Stomach (tissue), 9 donors: ENCODE data around the gene ESYT2. TPM values are rescaled to one million over a fixed set of nuclear protein-coding genes. Genes with fewer than 3 reads are reported as not detected.
"Not testable (repeated sequence)": the region's sequence is repeated elsewhere in the genome, so short reads cannot be mapped to it uniquely, and the experiment has no call there.

Experiments used
- DNase-seq, 2 donors: peaks; one replicate each; pipeline versions ENCODE4 v3.0.0 to v3.0.0-alpha.2; 2013 to 2019
- H3K27ac ChIP-seq, 5 donors: fragments of 200-600 bp in 4 of 5; sonication (generic) in 4 of 5; one replicate each; pipeline ENCODE4 v1.5.1; 2013 to 2019; ENCODE audit warnings: mild to moderate bottlenecking in 1 of 5, moderate library complexity in 1 of 5
- H3K27me3 ChIP-seq, 3 donors: fragments of 200-600 bp; sonication (generic); one replicate each; pipeline ENCODE4 v1.5.1; 2017 to 2019; ENCODE audit warnings: mixed run types in 1 of 3
- H3K36me3 ChIP-seq, 4 donors: fragments of 200-600 bp; sonication (generic); 1 replicate in 3 of 4; 2 replicates in 1 of 4; pipeline ENCODE4 v1.5.1; 2016 to 2019
- H3K4me1 ChIP-seq, 4 donors: fragments of 200-600 bp; sonication (generic); one replicate each; pipeline ENCODE4 v1.5.1; 2016 to 2019
- H3K4me3 ChIP-seq, 4 donors: fragments of 200-600 bp; sonication (generic) in 3 of 4; one replicate each; pipeline ENCODE4 v1.5.1; 2016 to 2019; ENCODE audit warnings: mild to moderate bottlenecking in 1 of 4
- H3K9me3 ChIP-seq, 4 donors: fragments of 200-600 bp; sonication (generic); one replicate each; pipeline ENCODE4 v1.5.1; 2016 to 2019
- CTCF ChIP-seq, 7 experiments: fragments of 450-650 bp in 4 of 7; fragments of 200-600 bp in 3 of 7; sonication (generic) in 3 of 7; IDR thresholded peaks; one replicate each; pipeline ENCODE4 v1.5.1; 2016 to 2019; ENCODE audit warnings: antibody characterized with exemption in 7 of 7, control low read depth in 2 of 7, mild to moderate bottlenecking in 1 of 7
- EP300 ChIP-seq: sonication (generic); formaldehyde crosslinking; IDR thresholded peaks from one replicate; pipeline ENCODE4 v1.6.1; 2017; ENCODE audit warnings: antibody characterized with exemption
- POLR2A ChIP-seq, 4 donors: fragments of 450-650 bp; IDR thresholded peaks; one replicate each; pipeline ENCODE4 v1.6.1; 2016; ENCODE audit warnings: antibody characterized with exemption in 4 of 4, control low read depth in 2 of 4, mild to moderate bottlenecking in 1 of 4, moderate library complexity in 1 of 4
- POLR2AphosphoS5 ChIP-seq, 3 donors: sonication (generic); formaldehyde crosslinking; IDR thresholded peaks; one replicate each; pipeline ENCODE4 v1.6.1; 2016; ENCODE audit warnings: antibody characterized with exemption in 3 of 3
- WGBS, 5 donors: extraction: QIAGEN DNeasy Blood & Tissue Kit in 3 of 5; methylation state at CpG; one replicate each; pipeline versions ENCODE4 v1.1.5 to v1.1.7; 2013 to 2018; 5-methylcytosine and 5-hydroxymethylcytosine counted together
- intact Hi-C: fragments of 100-400 bp; cut with DNase I; formaldehyde crosslinking; loops from one replicate; pipeline ENCODE4 v1.15.1; 2023; ENCODE audit warnings: low total_unique reads
- polyA plus RNA-seq, 3 donors: library from polyadenylated mRNA; stranded (reverse); fragments of 200-250 nt; gene quantifications; one replicate each; pipeline ENCODE4 v1.2.3, GENCODE V29; 2013
- total RNA-seq, 5 donors: library from RNA; depleted of rRNA; stranded (reverse); fragments of >200 nt; gene quantifications; one replicate each; pipeline versions ENCODE4 v1.1.0 to v1.2.3, GENCODE V29; 2014 to 2016
- donor health status: healthy with polysubstance abuse.
- donor health status: Bipolar disorder and iron deficiency.
- donor health status: healthy.

ESYT2 gene
- total and polyA plus RNA-seq, 8 donors = 7.6 to 137 (median 36.9) TPM

- no peaks in the 10 kb centered on the region for H3K27me3 ChIP-seq
- no peak overlapping the region for H3K27ac ChIP-seq
- no peak for DNase-seq
- intact Hi-C loops = no loop called here
- TF ChIP-seq CTCF (IDR thresholded peaks at IDR 0.05) (no peak), EP300 (no peak), POLR2A (IDR thresholded peaks at IDR 0.05) (no peak), POLR2AphosphoS5 (IDR thresholded peaks at IDR 0.05) (no peak)
- H3K9me3 ChIP-seq = peaks cover 0 to 9% (median 0%) of the 10 kb centered on the region in 4 donors
- 90 to 98% (median 96%) methylated on average over 19 to 29 of the region's 29 CpGs for WGBS, 5 donors
- no peak overlapping the region for H3K4me3 ChIP-seq
- peaks cover 7 to 37% (median 21%) of the 10 kb centered on the region in 4 donors for H3K4me1 ChIP-seq
- H3K36me3 ChIP-seq = no peaks in the 10 kb centered on the region
Measured at GRCh38 chr7:158706710-158707590, 122.4 kb downstream of the ESYT2 start.

- TF ChIP-seq POLR2A (IDR thresholded peaks at IDR 0.05) = no peak
- no peak for TF ChIP-seq POLR2AphosphoS5 (IDR thresholded peaks at IDR 0.05)
- TF ChIP-seq CTCF (IDR thresholded peaks at IDR 0.05) = no peak
- TF ChIP-seq EP300 = no peak
- H3K36me3 ChIP-seq = peaks cover 0 to 1% (median 0%) of the 10 kb centered on the region in 4 donors
- no peaks in the 10 kb centered on the region for H3K27me3 ChIP-seq
- H3K4me3 ChIP-seq = peak overlapping the region in 1 of 4 donors; percentile 79
- peaks cover 0 to 9% (median 0%) of the 10 kb centered on the region in 4 donors for H3K9me3 ChIP-seq
- intact Hi-C loops = no loop called here
- H3K27ac ChIP-seq = no peak overlapping the region
- peaks cover 7 to 37% (median 21%) of the 10 kb centered on the region in 4 donors for H3K4me1 ChIP-seq
- DNase-seq = no peak
- WGBS, 5 donors = 74 to 82% (median 79%) methylated on average over 5 of the region's 5 CpGs
Measured at GRCh38 chr7:158706273-158706704, 123.0 kb downstream of the ESYT2 start.

GRCh38 chr7:158705234-158705850 is 124.0 kb downstream of the ESYT2 start:
- 3 to 9% (median 4%) methylated on average over 12 to 22 of the region's 22 CpGs for WGBS, 5 donors
- TF ChIP-seq POLR2A (IDR thresholded peaks at IDR 0.05) = peak in 1 of 4 donors; percentile 1
- TF ChIP-seq POLR2AphosphoS5 (IDR thresholded peaks at IDR 0.05) = no peak
- H3K27ac ChIP-seq = peak overlapping the region; percentile 92 to 97 (median 95)

GRCh38 chr7:158704524-158705233 is 124.6 kb downstream of the ESYT2 start, which contains the start of gene NCAPG2:
Gene NCAPG2 (minus strand): TSS chr7:158704804. CDS start chr7:158701899, 2,905 bp downstream.
- peak; percentile 99 for DNase-seq
- WGBS, 5 donors = 0 to 2% (median 0%) methylated on average over 30 to 76 of the region's 78 CpGs
- peak; percentile 95 to 99 (median 96) for TF ChIP-seq POLR2AphosphoS5 (IDR thresholded peaks at IDR 0.05)
- TF ChIP-seq EP300 = no peak
- TF ChIP-seq POLR2A (IDR thresholded peaks at IDR 0.05) = peak in 1 of 4 donors; percentile 44
- TF ChIP-seq CTCF (IDR thresholded peaks at IDR 0.05) = peak in 5 of 7 experiments; percentile 22 to 63 (median 52)
- peak within 1 kb of the TSS; percentile 92 to 97 (median 95) for H3K27ac ChIP-seq
- H3K9me3 ChIP-seq = peaks cover 0 to 9% (median 0%) of the 10 kb centered on the region in 4 donors
- intact Hi-C loops = loop anchor here (5.0 kb wide), 1 partner anchor 273 kb away; no protein-coding TSS in a partner anchor
- no peaks in the 10 kb centered on the region for H3K27me3 ChIP-seq
- peaks cover 0 to 8% (median 2%) of the 10 kb centered on the region in 4 donors for H3K36me3 ChIP-seq
- peak within 1 kb of the TSS; percentile 76 to 82 (median 80) for H3K4me3 ChIP-seq
- peaks cover 7 to 28% (median 21%) of the 10 kb centered on the region in 4 donors for H3K4me1 ChIP-seq

More at GRCh38 chr7:158705234-158705850, 124.0 kb downstream of the ESYT2 start:
- peak overlapping the region; percentile 76 to 82 (median 80) for H3K4me3 ChIP-seq
- peaks cover 7 to 30% (median 21%) of the 10 kb centered on the region in 4 donors for H3K4me1 ChIP-seq
- peaks cover 0 to 9% (median 0%) of the 10 kb centered on the region in 4 donors for H3K9me3 ChIP-seq
- H3K36me3 ChIP-seq = peaks cover 0 to 8% (median 2%) of the 10 kb centered on the region in 4 donors
- no peaks in the 10 kb centered on the region for H3K27me3 ChIP-seq
- intact Hi-C loops = no loop called here
- peak in 1 of 2 donors; percentile 39 for DNase-seq

- not testable (repeated sequence) for H3K9me3 ChIP-seq, H3K27me3 ChIP-seq, DNase-seq
- 13 to 46% (median 18%) methylated on average over 6 to 23 of the region's 23 CpGs for WGBS, 5 donors
- H3K27ac ChIP-seq = peak overlapping the region; percentile 16 to 97 (median 93)
- intact Hi-C loops = loop anchor here (5.0 kb wide), 1 partner anchor 273 kb away; no protein-coding TSS in a partner anchor
- peaks cover 7 to 28% (median 21%) of the 10 kb centered on the region in 4 donors for H3K4me1 ChIP-seq
- peaks cover 0 to 10% (median 4%) of the 10 kb centered on the region in 4 donors for H3K36me3 ChIP-seq
- peak overlapping the region; percentile 76 to 82 (median 80) for H3K4me3 ChIP-seq
Measured at GRCh38 chr7:158703679-158704523, 125.4 kb downstream of the ESYT2 start.
